Ascending aorta (tissue), 2 donors: ENCODE results near the gene MEAK7. TPM values are rescaled to one million over a fixed set of nuclear protein-coding genes. Genes with fewer than 3 reads are reported as not detected.

Source experiments
- DNase-seq, 2 donors: peaks; one replicate each; pipeline ENCODE4 v3.0.0-alpha.2; 2019; ENCODE audit warnings: low spot score in 2 of 2
- H3K27ac ChIP-seq, 2 donors: fragments of 200-600 bp; sonication (generic); one replicate each; pipeline ENCODE4 v1.5.1; 2016 to 2017; ENCODE audit warnings: mild to moderate bottlenecking in 1 of 2
- H3K27me3 ChIP-seq: fragments of 200-600 bp; sonication (generic); one replicate; pipeline ENCODE4 v1.5.1; 2017
- H3K36me3 ChIP-seq, 2 donors: fragments of 200-600 bp; sonication (generic); one replicate each; pipeline ENCODE4 v1.5.1; 2016
- H3K4me1 ChIP-seq, 2 donors: fragments of 200-600 bp; sonication (generic); one replicate each; pipeline ENCODE4 v1.5.1; 2016 to 2017; ENCODE audit warnings: mild to moderate bottlenecking in 1 of 2
- H3K4me3 ChIP-seq, 2 donors: fragments of 200-600 bp; sonication (generic); one replicate each; pipeline ENCODE4 v1.5.1; 2016 to 2017; ENCODE audit warnings: mild to moderate bottlenecking in 1 of 2
- H3K9me3 ChIP-seq, 2 donors: fragments of 200-600 bp; sonication (generic); one replicate each; pipeline ENCODE4 v1.5.1; 2016
- intact Hi-C: fragments of 100-400 bp; cut with DNase I; formaldehyde crosslinking; loops from one replicate; pipeline ENCODE4 v1.15.1; 2023
- total RNA-seq: library from RNA; depleted of rRNA; stranded (reverse); fragments of >200 nt; gene quantifications from one replicate; pipeline ENCODE4 v1.1.0, GENCODE V29; 2016
- TF ChIP-seq, protein P1 (sequence below), 3 experiments: fragments of 200-600 bp in 2 of 3; fragments of 450-650 bp in 1 of 3; sonication (generic) in 2 of 3; IDR thresholded peaks; one replicate each; pipeline ENCODE4 v1.5.1; 2016 to 2019; ENCODE audit warnings: antibody characterized with exemption in 3 of 3, mild to moderate bottlenecking in 1 of 3, moderate library complexity in 1 of 3

The MEAK7 gene
- total RNA-seq, 1 donor from 2014 or later: 5.4 TPM

DNA sequence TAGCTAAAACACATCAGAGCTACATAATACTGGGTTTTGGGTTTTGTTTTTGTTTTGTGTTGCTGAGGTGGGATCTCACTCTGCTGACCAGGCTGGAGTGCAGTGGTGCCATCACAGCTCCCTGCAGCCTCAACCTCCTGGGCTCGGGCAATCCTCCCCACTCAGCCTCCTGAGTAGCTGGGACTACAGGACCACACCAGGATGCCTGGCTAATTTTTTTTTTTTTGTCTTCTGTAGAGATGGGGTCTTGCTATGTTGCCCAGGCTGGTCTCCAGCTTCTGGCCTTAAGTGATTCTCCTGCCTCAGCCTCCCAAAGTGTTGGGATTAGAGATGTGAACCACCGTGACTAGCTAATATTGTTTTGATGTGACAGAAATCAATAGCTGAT, 6.2 kb downstream of the MEAK7 start:
- H3K4me3 ChIP-seq: no peak overlapping the region
- H3K27me3 ChIP-seq: no peaks in the 10 kb centered on the region
- H3K4me1 ChIP-seq: no peaks in the 10 kb centered on the region
- no peak overlapping the region for H3K27ac ChIP-seq
- peaks cover 31 to 57% of the 10 kb centered on the region in 2 donors for H3K36me3 ChIP-seq
- TF ChIP-seq, protein P1, sequence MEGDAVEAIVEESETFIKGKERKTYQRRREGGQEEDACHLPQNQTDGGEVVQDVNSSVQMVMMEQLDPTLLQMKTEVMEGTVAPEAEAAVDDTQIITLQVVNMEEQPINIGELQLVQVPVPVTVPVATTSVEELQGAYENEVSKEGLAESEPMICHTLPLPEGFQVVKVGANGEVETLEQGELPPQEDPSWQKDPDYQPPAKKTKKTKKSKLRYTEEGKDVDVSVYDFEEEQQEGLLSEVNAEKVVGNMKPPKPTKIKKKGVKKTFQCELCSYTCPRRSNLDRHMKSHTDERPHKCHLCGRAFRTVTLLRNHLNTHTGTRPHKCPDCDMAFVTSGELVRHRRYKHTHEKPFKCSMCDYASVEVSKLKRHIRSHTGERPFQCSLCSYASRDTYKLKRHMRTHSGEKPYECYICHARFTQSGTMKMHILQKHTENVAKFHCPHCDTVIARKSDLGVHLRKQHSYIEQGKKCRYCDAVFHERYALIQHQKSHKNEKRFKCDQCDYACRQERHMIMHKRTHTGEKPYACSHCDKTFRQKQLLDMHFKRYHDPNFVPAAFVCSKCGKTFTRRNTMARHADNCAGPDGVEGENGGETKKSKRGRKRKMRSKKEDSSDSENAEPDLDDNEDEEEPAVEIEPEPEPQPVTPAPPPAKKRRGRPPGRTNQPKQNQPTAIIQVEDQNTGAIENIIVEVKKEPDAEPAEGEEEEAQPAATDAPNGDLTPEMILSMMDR (IDR thresholded peaks at IDR 0.05): no peak
- intact Hi-C loops: no loop called here
- no peak for DNase-seq
- no peaks in the 10 kb centered on the region for H3K9me3 ChIP-seq

- peak in 1 of 2 donors; percentile 46 for DNase-seq
- Histone ChIP-seq H3K27ac (no peak overlapping the region), H3K36me3 (peaks cover 31 to 63% of the 10 kb centered on the region in 2 donors), H3K4me3 (no peak overlapping the region), H3K27me3 (no peaks in the 10 kb centered on the region), H3K9me3 (no peaks in the 10 kb centered on the region), H3K4me1 (no peaks in the 10 kb centered on the region)
- TF ChIP-seq, protein P1 (IDR thresholded peaks at IDR 0.05): no peak
- intact Hi-C loops: no loop called here
Observed at GRCh38 chr16:84497418-84498222, 6.8 kb downstream of the MEAK7 start.

DNA sequence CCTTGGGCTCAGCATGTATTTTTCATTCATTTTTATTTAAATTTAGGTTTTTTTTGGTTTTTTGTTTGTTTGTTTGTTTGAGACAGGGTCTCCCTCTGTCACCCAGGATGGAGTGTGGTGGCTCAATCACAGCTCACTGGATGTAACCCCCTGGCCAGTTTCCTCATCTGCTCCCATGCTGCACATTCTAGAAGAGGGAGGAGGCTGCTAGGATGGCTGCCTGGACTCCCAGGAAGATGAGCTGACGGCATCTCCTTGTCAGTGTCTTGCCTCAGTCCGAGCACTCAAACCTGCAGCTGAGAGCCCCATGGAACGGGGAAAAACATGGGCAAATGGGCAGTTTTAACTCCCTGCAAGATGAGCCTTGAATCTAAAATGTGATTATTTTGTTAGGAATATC, 7.5 kb downstream of the MEAK7 start:
- H3K27ac ChIP-seq: no peak overlapping the region
- peak in 1 of 2 donors; percentile 38 for DNase-seq
- no peaks in the 10 kb centered on the region for H3K27me3 ChIP-seq
- H3K4me3 ChIP-seq: no peak overlapping the region
- H3K36me3 ChIP-seq: peaks cover 31 to 63% of the 10 kb centered on the region in 2 donors
- no peaks in the 10 kb centered on the region for H3K9me3 ChIP-seq
- TF ChIP-seq, protein P1 (IDR thresholded peaks at IDR 0.05): no peak
- intact Hi-C loops: no loop called here
- H3K4me1 ChIP-seq: no peaks in the 10 kb centered on the region

- Histone ChIP-seq H3K27ac (no peak overlapping the region), H3K9me3 (no peaks in the 10 kb centered on the region), H3K36me3 (peaks cover 31 to 59% of the 10 kb centered on the region in 2 donors), H3K4me1 (no peaks in the 10 kb centered on the region), H3K4me3 (no peak overlapping the region), H3K27me3 (no peaks in the 10 kb centered on the region)
- peak in 1 of 2 donors; percentile 27 for DNase-seq
- intact Hi-C loops: no loop called here
- TF ChIP-seq, protein P1 (IDR thresholded peaks at IDR 0.05): no peak
Observed at GRCh38 chr16:84495506-84495905, 9.0 kb downstream of the MEAK7 start.

- TF ChIP-seq, protein P1 (IDR thresholded peaks at IDR 0.05): no peak
- Histone ChIP-seq H3K27ac (no peak overlapping the region), H3K27me3 (no peaks in the 10 kb centered on the region), H3K4me3 (no peak overlapping the region), H3K4me1 (no peaks in the 10 kb centered on the region), H3K9me3 (no peaks in the 10 kb centered on the region), H3K36me3 (peaks cover 25 to 54% of the 10 kb centered on the region in 2 donors)
- DNase-seq: no peak
- intact Hi-C loops: no loop called here
Observed at GRCh38 chr16:84489131-84489530, 15.3 kb downstream of the MEAK7 start.
